ENCODE results near the gene ANKRD55. TPM values are rescaled to one million over a fixed set of nuclear protein-coding genes. Genes with fewer than 3 reads are reported as not detected.
A peak's percentile ranks its signal among the peaks of the same experiment; 100 is the strongest.
"Not testable (repeated sequence)": the region's sequence is repeated elsewhere in the genome, so short reads cannot be mapped to it uniquely, and the experiment has no call there.

The ANKRD55 gene
- total and polyA plus RNA-seq, 9 donors, result 0.05 to 0.25 (median 0.23) TPM; not detected in 6

GRCh38 chr5:56158331-56158960, 74.7 kb downstream of the ANKRD55 start:
- WGBS, 3 donors, result 90 to 94% (median 93%) methylated on average over 4 of the region's 4 CpGs
- Histone ChIP-seq H3K27me3 (no peaks in the 10 kb centered on the region), H3K9me3 (no peaks in the 10 kb centered on the region), H3K4me3 (no peak overlapping the region), H3K27ac (no peak overlapping the region), H3K36me3 (no peaks in the 10 kb centered on the region), H3K4me1 (ENCODE audit: insufficient read depth) (peaks cover 7% of the 10 kb centered on the region)
- TF ChIP-seq EP300 (IDR thresholded peaks at IDR 0.05) (no peak), POLR2A (IDR thresholded peaks at IDR 0.05) (no peak), CTCF (IDR thresholded peaks at IDR 0.05) (no peak)
- intact Hi-C loops (cut with DNase I), result no loop called here
- DNase-seq, result no peak

- H3K27me3 ChIP-seq; H3K4me1 ChIP-seq (ENCODE audit: insufficient read depth); DNase-seq; H3K9me3 ChIP-seq; H3K4me3 ChIP-seq; H3K36me3 ChIP-seq; intact Hi-C loops (cut with DNase I): not testable (repeated sequence)
- 46 to 72% (median 59%) methylated on average over 5 of the region's 5 CpGs for WGBS, 3 donors
- H3K27ac ChIP-seq, result peak overlapping the region in 1 of 2 donors; percentile 12
Observed at GRCh38 chr5:56157191-56157621, 75.9 kb downstream of the ANKRD55 start.

GRCh38 chr5:56156585-56157190, 76.4 kb downstream of the ANKRD55 start:
- DNase-seq; H3K36me3 ChIP-seq; intact Hi-C loops (cut with DNase I); H3K27me3 ChIP-seq; H3K9me3 ChIP-seq; H3K4me1 ChIP-seq (ENCODE audit: insufficient read depth); H3K4me3 ChIP-seq: not testable (repeated sequence)
- WGBS, 3 donors, result 68 to 73% (median 71%) methylated on average over 6 of the region's 6 CpGs
- H3K27ac ChIP-seq, result peak overlapping the region in 1 of 2 donors; percentile 12

GRCh38 chr5:56155992-56156584, 77.0 kb downstream of the ANKRD55 start:
- Histone ChIP-seq H3K36me3 (no peaks in the 10 kb centered on the region), H3K27ac (peak overlapping the region in 1 of 2 donors; percentile 12), H3K27me3 (no peaks in the 10 kb centered on the region), H3K4me1 (ENCODE audit: insufficient read depth) (peaks cover 7% of the 10 kb centered on the region), H3K4me3 (no peak overlapping the region), H3K9me3 (no peaks in the 10 kb centered on the region)
- intact Hi-C loops (cut with DNase I), result no loop called here
- DNase-seq, result no peak
- no peak for TF ChIP-seq POLR2A (IDR thresholded peaks at IDR 0.05)
- no peak for TF ChIP-seq EP300 (IDR thresholded peaks at IDR 0.05)
- TF ChIP-seq CTCF (IDR thresholded peaks at IDR 0.05), result no peak
- WGBS, 3 donors, result 84 to 97% (median 90%) methylated on average over 4 of the region's 4 CpGs

- Histone ChIP-seq H3K4me1 (ENCODE audit: insufficient read depth) (peaks cover 7% of the 10 kb centered on the region), H3K4me3 (no peak overlapping the region), H3K9me3 (no peaks in the 10 kb centered on the region), H3K27ac (peak overlapping the region in 1 of 2 donors; percentile 33), H3K36me3 (no peaks in the 10 kb centered on the region), H3K27me3 (no peaks in the 10 kb centered on the region)
- intact Hi-C loops (cut with DNase I), result no loop called here
- TF ChIP-seq CTCF (IDR thresholded peaks at IDR 0.05) (no peak), EP300 (IDR thresholded peaks at IDR 0.05) (no peak), POLR2A (IDR thresholded peaks at IDR 0.05) (no peak)
- 76 to 78% (median 77%) methylated on average over 9 of the region's 9 CpGs for WGBS, 3 donors
- DNase-seq, result no peak
Observed at GRCh38 chr5:56154732-56155484, 78.2 kb downstream of the ANKRD55 start.
